ENCODE results near the gene KLHL30. TPM values are rescaled to one million over a fixed set of nuclear protein-coding genes. Genes with fewer than 3 reads are reported as not detected.
"Not testable (repeated sequence)": the region's sequence is repeated elsewhere in the genome, so short reads cannot be mapped to it uniquely, and the experiment has no call there.

The KLHL30 gene
- total RNA-seq, 1 donor, result 0.09 TPM

- peak; percentile 22 for DNase-seq (ENCODE audit: low read depth)
- TF ChIP-seq, protein P1, sequence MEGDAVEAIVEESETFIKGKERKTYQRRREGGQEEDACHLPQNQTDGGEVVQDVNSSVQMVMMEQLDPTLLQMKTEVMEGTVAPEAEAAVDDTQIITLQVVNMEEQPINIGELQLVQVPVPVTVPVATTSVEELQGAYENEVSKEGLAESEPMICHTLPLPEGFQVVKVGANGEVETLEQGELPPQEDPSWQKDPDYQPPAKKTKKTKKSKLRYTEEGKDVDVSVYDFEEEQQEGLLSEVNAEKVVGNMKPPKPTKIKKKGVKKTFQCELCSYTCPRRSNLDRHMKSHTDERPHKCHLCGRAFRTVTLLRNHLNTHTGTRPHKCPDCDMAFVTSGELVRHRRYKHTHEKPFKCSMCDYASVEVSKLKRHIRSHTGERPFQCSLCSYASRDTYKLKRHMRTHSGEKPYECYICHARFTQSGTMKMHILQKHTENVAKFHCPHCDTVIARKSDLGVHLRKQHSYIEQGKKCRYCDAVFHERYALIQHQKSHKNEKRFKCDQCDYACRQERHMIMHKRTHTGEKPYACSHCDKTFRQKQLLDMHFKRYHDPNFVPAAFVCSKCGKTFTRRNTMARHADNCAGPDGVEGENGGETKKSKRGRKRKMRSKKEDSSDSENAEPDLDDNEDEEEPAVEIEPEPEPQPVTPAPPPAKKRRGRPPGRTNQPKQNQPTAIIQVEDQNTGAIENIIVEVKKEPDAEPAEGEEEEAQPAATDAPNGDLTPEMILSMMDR (IDR thresholded peaks at IDR 0.05; ENCODE audit: insufficient read depth, low read length), result no peak
These were observed 32.1 kb downstream of the KLHL30 start for GRCh38 chr2:238170386-238171071.

GRCh38 chr2:238171072-238171431 is 32.6 kb downstream of the KLHL30 start:
- not testable (repeated sequence) for DNase-seq (ENCODE audit: low read depth); H3K4me3 ChIP-seq (ENCODE audit: low read depth, low read length)

More at GRCh38 chr2:238170386-238171071, 32.1 kb downstream of the KLHL30 start:
- no peak overlapping the region for H3K4me3 ChIP-seq (ENCODE audit: low read depth, low read length)

GRCh38 chr2:238171575-238172187 is 33.2 kb downstream of the KLHL30 start:
- H3K4me3 ChIP-seq (ENCODE audit: low read depth, low read length), result no peak overlapping the region
- TF ChIP-seq, protein P1 (IDR thresholded peaks at IDR 0.05; ENCODE audit: insufficient read depth, low read length), result no peak
- no peak for DNase-seq (ENCODE audit: low read depth)

DNA sequence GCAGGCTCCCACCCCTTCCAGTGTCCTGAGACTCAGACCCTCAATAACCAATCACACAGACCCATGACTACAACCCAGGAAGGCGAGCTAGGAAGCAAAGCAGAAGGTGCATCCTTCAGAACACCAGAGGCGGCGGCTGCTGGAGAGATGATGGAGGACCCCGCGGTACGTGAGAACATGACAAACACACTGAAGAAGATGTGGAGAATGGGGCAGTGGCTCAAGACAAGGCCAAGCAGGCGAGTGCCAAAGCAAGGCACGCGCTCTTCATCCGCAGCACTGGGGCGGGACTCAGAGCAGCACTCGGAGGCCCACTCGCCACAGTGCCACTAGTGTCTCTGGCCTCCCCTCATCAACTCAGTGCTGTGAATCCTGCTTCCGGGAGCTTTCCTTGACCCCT is 34.0 kb downstream of the KLHL30 start:
- no peak overlapping the region for H3K4me3 ChIP-seq (ENCODE audit: low read depth, low read length)
- TF ChIP-seq, protein P1 (IDR thresholded peaks at IDR 0.05; ENCODE audit: insufficient read depth, low read length), result no peak
- no peak for DNase-seq (ENCODE audit: low read depth)

DNA sequence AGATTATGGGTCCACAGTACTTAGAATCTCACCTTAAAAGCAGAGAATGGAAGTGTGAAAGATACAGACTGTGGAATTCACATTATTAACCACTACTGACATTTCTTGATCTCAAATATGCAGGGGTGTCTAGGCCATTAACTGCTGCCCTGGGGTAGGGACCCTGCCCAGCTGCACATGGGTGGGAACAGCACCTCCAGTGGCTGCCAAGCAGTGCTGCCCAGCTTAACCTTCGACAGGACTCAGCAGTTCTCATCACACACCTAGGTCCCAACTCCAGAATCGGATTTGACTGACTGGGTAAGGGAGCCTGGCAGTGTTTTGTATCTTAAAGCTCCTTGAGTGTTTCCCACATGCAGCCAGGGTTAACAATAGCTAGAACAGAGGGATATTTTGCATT is 35.2 kb downstream of the KLHL30 start:
- H3K4me3 ChIP-seq (ENCODE audit: low read depth, low read length), result no peak overlapping the region
- DNase-seq (ENCODE audit: low read depth), result no peak
- TF ChIP-seq, protein P1 (IDR thresholded peaks at IDR 0.05; ENCODE audit: insufficient read depth, low read length), result peak; percentile 21

GRCh38 chr2:238174291-238174690 is 35.8 kb downstream of the KLHL30 start:
- DNase-seq (ENCODE audit: low read depth), result no peak
- H3K4me3 ChIP-seq (ENCODE audit: low read depth, low read length), result no peak overlapping the region
- TF ChIP-seq, protein P1 (IDR thresholded peaks at IDR 0.05; ENCODE audit: insufficient read depth, low read length), result no peak

- DNase-seq (ENCODE audit: low read depth), result no peak
- H3K4me3 ChIP-seq (ENCODE audit: low read depth, low read length), result no peak overlapping the region
- TF ChIP-seq, protein P1 (IDR thresholded peaks at IDR 0.05; ENCODE audit: insufficient read depth, low read length), result no peak
These were observed 36.2 kb downstream of the KLHL30 start for GRCh38 chr2:238174701-238175100.

Measured in fibroblast of the aortic adventitia (primary cell).